NCI-H2196 treated with DMSO at 0.1 percent for 48 hours (cell line): Measurements from ENCODE around the gene OR56A4.

Experiments used
- DNase-seq: peaks from one replicate; lab custom pipeline; 2025; ENCODE audit not compliant: unreplicated experiment; lab: John Stamatoyannopoulos, UW

Gene OR56A4

GRCh38 chr11:6006846-6007245 is at the start of gene OR56A4:
TSS of gene OR56A4 (minus strand) at chr11:6006946. CDS start at chr11:6002992, 3,954 bp downstream.
- no peak for DNase-seq

- no peak for DNase-seq
These were observed 48.8 kb upstream of the OR56A4 start for GRCh38 chr11:6055569-6055968.

GRCh38 chr11:6052374-6052773 is 45.6 kb upstream of the OR56A4 start:
- no peak for DNase-seq

- no peak for DNase-seq
These were observed 34.1 kb upstream of the OR56A4 start for GRCh38 chr11:6040874-6041273.

- DNase-seq, result no peak
These were observed 24.1 kb upstream of the OR56A4 start, which contains the start of gene OR56A1 for GRCh38 chr11:6030708-6031405. TSS of gene OR56A1 (minus strand) at chr11:6030758. CDS start at chr11:6027692, 3,066 bp downstream.

GRCh38 chr11:6027501-6027900 is 20.8 kb upstream of the OR56A4 start:
- no peak for DNase-seq

GRCh38 chr11:6025056-6025455 is 18.3 kb upstream of the OR56A4 start:
- no peak for DNase-seq

GRCh38 chr11:6022956-6023355 is 16.2 kb upstream of the OR56A4 start:
- DNase-seq, result peak; percentile 30

GRCh38 chr11:6013042-6013441 is 6.3 kb upstream of the OR56A4 start:
- DNase-seq, result no peak

- no peak for DNase-seq
These were observed 5.4 kb upstream of the OR56A4 start for GRCh38 chr11:6012035-6012668.

- DNase-seq, result no peak
These were observed 351 bp downstream of the OR56A4 start for GRCh38 chr11:6006395-6006794.

- DNase-seq, result no peak
These were observed 4.5 kb downstream of the OR56A4 start for GRCh38 chr11:6002202-6002699.

GRCh38 chr11:5994791-5995190 is 12.0 kb downstream of the OR56A4 start:
- DNase-seq, result no peak

GRCh38 chr11:5992604-5993251 is 14.0 kb downstream of the OR56A4 start:
- no peak for DNase-seq

GRCh38 chr11:5992150-5992549 is 14.6 kb downstream of the OR56A4 start:
- DNase-seq, result no peak

GRCh38 chr11:5989203-5989602 is 17.5 kb downstream of the OR56A4 start:
- DNase-seq, result no peak

- DNase-seq, result no peak
These were observed 19.9 kb downstream of the OR56A4 start, which contains the start of gene OR52L1 for GRCh38 chr11:5986885-5987284. TSS of gene OR52L1 (minus strand) at chr11:5986985. CDS start at chr11:5986930, 55 bp downstream.

- DNase-seq, result no peak
These were observed 23.3 kb downstream of the OR56A4 start for GRCh38 chr11:5983443-5983842.

- no peak for DNase-seq
These were observed 33.2 kb downstream of the OR56A4 start for GRCh38 chr11:5973530-5973929.

- no peak for DNase-seq
These were observed 38.4 kb downstream of the OR56A4 start, which contains the start of gene OR56A5 for GRCh38 chr11:5968394-5968793. TSS of gene OR56A5 (minus strand) at chr11:5968494. CDS start at chr11:5968494, 0 bp downstream.

GRCh38 chr11:5967708-5968107 is 39.0 kb downstream of the OR56A4 start:
- no peak for DNase-seq

GRCh38 chr11:5966958-5967357 is 39.8 kb downstream of the OR56A4 start:
- no peak for DNase-seq
